Left ventricle myocardium inferior (tissue), 1 donor: ENCODE results near the gene EIF3F. TPM values are rescaled to one million over a fixed set of nuclear protein-coding genes. Genes with fewer than 3 reads are reported as not detected.

Source experiments
- DNase-seq: peaks from one replicate; pipeline ENCODE4 v3.0.0-alpha.2; 2020
- H3K27ac ChIP-seq: fragments of 200-600 bp; replicated peaks from 2 replicates; pipeline ENCODE4 v1.8.0; 2021
- H3K27me3 ChIP-seq: fragments of 200-600 bp; 2 replicates; pipeline ENCODE4 v1.8.0; 2021; ENCODE audit warnings: low read depth
- H3K36me3 ChIP-seq: fragments of 200-600 bp; 2 replicates; pipeline ENCODE4 v1.8.0; 2021
- H3K4me1 ChIP-seq: fragments of 200-600 bp; 2 replicates; pipeline ENCODE4 v1.8.0; 2021
- H3K4me3 ChIP-seq: fragments of 200-600 bp; 2 replicates; pipeline ENCODE4 v1.8.0; 2021; ENCODE audit warnings: mild to moderate bottlenecking, moderate library complexity
- H3K9me3 ChIP-seq: fragments of 200-600 bp; replicated peaks from 2 replicates; pipeline ENCODE4 v1.8.0; 2021
- intact Hi-C: fragments of 100-400 bp; cut with micrococcal nuclease; formaldehyde crosslinking; loops from one replicate; pipeline ENCODE4 v1.11.0; 2022
- total RNA-seq: library from RNA; stranded (reverse); fragmentation: NEBNext Ultra II Directional; extraction: Animal tissue kit (Norgen Biotek cat#: 25700); gene quantifications from one replicate; pipeline ENCODE4 v1.2.1, GENCODE V29; 2021
- TF ChIP-seq, protein P1 (sequence below): fragments of 200-600 bp; IDR thresholded peaks from 2 replicates; pipeline ENCODE4 v1.8.0; 2021; ENCODE audit warnings: antibody characterized with exemption, mild to moderate bottlenecking, borderline replicate concordance
- donor health status: DM: no; HTN: yes; CAD: no; lungs with severe emphysema.

Gene EIF3F
- total RNA-seq, 1 donor from 2014 or later = 151 TPM

DNA sequence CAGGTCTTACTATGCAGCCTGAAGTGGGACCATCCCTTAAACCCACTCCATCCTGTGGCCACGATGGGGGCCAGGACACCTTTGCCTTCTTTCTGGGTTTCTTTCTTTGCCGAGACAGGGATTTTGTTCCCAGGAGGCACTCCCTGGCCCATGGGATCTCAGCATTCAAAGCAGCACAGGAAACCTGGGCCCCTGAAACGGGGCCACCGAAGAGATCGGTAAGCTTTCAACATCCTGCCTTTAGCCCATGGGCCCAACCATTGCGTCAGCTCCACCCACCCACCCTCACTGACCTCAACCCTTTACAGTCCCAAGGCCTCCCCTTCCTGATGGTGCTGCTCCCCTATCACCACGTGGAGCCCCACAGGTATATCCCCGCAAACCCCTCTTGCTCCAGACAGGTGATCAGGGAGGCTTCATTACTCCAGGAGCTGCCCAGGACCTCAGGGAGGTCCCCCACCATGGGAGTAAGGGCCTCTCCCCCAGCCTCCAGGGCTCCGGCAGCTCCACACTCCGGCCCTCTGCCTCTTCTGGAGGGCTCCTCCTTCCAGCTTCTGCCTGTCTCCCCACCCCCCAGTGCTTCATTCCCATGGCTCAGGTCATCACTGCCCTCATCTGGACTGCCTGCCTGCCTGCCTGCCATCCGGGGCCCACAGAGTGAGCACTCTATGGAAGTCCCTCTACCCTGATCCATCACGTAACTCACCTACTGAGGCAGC is 51.8 kb downstream of the EIF3F start:
- TF ChIP-seq, protein P1, sequence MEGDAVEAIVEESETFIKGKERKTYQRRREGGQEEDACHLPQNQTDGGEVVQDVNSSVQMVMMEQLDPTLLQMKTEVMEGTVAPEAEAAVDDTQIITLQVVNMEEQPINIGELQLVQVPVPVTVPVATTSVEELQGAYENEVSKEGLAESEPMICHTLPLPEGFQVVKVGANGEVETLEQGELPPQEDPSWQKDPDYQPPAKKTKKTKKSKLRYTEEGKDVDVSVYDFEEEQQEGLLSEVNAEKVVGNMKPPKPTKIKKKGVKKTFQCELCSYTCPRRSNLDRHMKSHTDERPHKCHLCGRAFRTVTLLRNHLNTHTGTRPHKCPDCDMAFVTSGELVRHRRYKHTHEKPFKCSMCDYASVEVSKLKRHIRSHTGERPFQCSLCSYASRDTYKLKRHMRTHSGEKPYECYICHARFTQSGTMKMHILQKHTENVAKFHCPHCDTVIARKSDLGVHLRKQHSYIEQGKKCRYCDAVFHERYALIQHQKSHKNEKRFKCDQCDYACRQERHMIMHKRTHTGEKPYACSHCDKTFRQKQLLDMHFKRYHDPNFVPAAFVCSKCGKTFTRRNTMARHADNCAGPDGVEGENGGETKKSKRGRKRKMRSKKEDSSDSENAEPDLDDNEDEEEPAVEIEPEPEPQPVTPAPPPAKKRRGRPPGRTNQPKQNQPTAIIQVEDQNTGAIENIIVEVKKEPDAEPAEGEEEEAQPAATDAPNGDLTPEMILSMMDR = no peak
- H3K27ac ChIP-seq = no peak overlapping the region
- no peak overlapping the region for H3K4me3 ChIP-seq
- H3K27me3 ChIP-seq = no peaks in the 10 kb centered on the region
- H3K9me3 ChIP-seq = no peaks in the 10 kb centered on the region
- H3K36me3 ChIP-seq = no peaks in the 10 kb centered on the region
- H3K4me1 ChIP-seq = peaks cover 24% of the 10 kb centered on the region
- no peak for DNase-seq
- intact Hi-C loops = no loop called here

DNA sequence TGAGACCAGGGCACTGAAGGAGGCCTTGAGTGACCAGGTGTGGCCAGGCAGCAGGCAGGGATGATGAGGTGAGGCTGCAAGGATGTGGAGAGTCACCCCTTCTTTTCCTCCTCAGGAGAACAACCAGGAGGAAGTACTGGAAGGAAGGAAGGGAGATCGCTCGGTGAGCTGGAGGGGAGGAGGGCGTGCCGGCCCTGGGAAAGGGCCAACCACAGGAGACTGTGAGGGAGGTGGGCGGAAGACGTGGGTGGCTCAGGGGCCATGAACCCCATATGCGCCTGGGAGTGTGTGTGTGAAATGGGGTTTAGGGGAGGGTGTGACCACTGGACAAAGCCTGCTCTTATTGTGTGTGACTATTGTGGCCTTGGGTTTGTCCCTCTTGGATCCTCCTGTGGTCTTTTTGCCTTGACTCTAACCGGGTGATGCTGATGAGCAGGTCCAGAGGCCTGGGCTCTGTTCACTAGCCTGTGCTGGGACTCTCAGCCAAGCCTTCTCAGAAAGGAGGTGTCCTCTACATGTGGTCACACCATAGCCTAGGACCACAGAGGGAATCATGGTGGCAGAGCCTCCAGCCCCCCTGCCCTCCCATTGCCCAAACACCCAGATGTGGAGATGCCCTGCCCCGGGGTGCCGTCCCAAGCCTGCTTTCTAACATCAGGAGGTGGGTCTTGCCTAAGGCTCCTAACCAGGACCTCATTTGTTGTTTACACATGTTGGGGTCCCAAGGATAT is 52.6 kb downstream of the EIF3F start:
- H3K9me3 ChIP-seq = no peaks in the 10 kb centered on the region
- intact Hi-C loops = no loop called here
- no peaks in the 10 kb centered on the region for H3K27me3 ChIP-seq
- TF ChIP-seq, protein P1 = no peak
- no peaks in the 10 kb centered on the region for H3K36me3 ChIP-seq
- no peak overlapping the region for H3K27ac ChIP-seq
- no peak for DNase-seq
- peaks cover 18% of the 10 kb centered on the region for H3K4me1 ChIP-seq
- no peak overlapping the region for H3K4me3 ChIP-seq

DNA sequence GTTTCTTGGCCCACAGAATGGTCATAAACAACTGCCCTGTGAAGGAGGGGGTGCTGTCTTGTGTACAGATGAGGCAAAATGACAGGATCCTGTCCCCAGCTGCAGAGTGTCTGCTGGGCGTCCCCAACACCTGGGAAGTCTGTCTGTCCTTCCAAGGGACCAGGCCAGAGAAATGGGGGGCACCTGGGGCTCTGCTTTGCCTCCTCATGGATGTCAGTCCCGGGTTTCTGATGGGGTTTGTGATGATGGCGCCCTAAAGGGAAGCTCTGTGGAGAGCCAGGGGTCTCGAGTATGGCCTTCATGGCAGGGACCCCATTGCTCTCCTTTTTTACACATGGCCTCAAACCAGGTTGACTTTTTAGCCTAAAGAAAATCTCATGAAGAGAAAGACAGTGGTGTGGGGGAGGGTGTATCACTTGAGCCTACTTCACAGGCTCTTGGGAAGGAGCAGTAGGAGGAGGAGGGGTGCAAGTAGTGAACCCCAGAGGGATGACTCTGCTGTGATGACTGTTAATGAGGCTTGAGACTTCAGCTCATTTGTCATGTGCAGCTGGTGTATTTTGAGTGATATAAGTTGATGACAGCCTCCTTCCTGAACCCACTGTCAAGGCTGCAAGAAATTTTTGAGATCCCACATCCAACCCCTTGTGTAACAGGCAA is 53.3 kb downstream of the EIF3F start:
- TF ChIP-seq, protein P1 = no peak
- no peaks in the 10 kb centered on the region for H3K36me3 ChIP-seq
- intact Hi-C loops = no loop called here
- H3K4me3 ChIP-seq = no peak overlapping the region
- no peak overlapping the region for H3K27ac ChIP-seq
- no peak for DNase-seq
- H3K4me1 ChIP-seq = peaks cover 11% of the 10 kb centered on the region
- H3K9me3 ChIP-seq = no peaks in the 10 kb centered on the region
- no peaks in the 10 kb centered on the region for H3K27me3 ChIP-seq

DNA sequence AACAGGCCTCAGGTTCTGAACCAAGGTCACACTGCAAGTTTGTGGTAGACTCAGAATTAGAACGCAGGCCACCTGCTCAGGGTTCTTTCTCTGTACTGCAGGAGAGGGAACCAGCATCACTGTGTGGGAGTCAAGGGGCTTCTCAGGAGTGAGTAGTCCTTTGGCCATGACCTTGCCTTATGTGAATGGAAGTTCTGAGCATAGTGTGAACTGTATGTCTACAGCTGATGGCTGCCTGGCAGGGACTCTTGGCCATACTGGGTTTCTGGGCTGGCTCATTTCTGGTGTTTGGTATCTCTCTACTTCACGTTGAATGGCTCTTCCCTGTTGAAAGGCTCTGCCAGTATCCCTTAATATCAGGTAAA is 53.8 kb downstream of the EIF3F start:
- intact Hi-C loops = no loop called here
- no peak for DNase-seq
- TF ChIP-seq, protein P1 = no peak

DNA sequence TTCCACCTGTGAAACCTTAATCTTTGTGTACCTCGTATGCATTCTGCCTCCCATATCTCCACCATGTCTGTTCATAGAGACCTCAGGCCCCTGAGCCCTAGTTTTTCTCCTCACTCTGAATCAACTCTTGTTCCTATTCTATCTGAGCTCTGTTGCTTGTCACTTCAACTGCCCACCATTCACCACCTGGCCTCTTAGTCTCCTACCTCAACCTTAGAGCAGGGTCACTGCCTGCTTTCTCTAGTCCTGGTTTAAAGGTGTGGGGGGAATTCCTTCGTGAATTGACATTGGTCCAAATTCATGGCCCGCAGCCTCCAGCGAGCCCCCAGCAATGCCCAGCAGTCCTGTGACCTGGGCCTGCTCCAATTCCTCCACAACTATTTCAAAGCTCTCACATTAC is 54.4 kb downstream of the EIF3F start:
- TF ChIP-seq, protein P1 = no peak
- no peaks in the 10 kb centered on the region for H3K27me3 ChIP-seq
- intact Hi-C loops = no loop called here

More for the DNA sequence above, 53.8 kb downstream of the EIF3F start:
- H3K27me3 ChIP-seq = no peaks in the 10 kb centered on the region
- H3K4me1 ChIP-seq = peaks cover 6% of the 10 kb centered on the region
- H3K36me3 ChIP-seq = no peaks in the 10 kb centered on the region
- no peak overlapping the region for H3K27ac ChIP-seq
- H3K4me3 ChIP-seq = no peak overlapping the region
- no peaks in the 10 kb centered on the region for H3K9me3 ChIP-seq

More for the DNA sequence above, 54.4 kb downstream of the EIF3F start:
- Histone ChIP-seq H3K9me3 (no peaks in the 10 kb centered on the region), H3K27ac (no peak overlapping the region), H3K4me3 (no peak overlapping the region), H3K36me3 (no peaks in the 10 kb centered on the region), H3K4me1 (no peaks in the 10 kb centered on the region)
- no peak for DNase-seq
